ENCODE measurements around the gene TCEANC2. TPM values are rescaled to one million over a fixed set of nuclear protein-coding genes. Genes with fewer than 3 reads are reported as not detected.

The TCEANC2 gene
- polyA plus RNA-seq, 1 of the 3 experiments (the other 2 are of a cell fraction) = 4.7 TPM

DNA sequence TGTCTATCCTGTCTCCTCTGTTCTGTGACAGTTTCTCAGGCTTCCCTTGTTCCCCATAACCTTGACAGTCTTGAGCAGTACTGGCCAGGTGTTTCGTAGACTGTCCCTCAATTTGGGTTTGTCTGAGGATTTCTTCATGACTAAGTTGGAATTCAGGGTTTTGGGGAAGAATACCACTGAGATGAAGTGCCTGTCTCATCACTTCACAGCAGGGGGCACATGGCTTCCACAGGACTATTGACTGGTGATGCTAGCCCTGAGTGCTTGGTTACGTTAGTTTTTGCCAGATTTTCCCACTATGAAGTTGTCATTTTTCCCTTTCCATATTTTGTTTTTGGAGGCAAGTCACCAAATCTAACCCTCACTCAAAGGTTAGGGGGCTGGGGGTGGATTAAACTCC is 53.7 kb downstream of the TCEANC2 start:
- CTCF ChIA-PET = interaction anchor here (1.0 to 6.3 kb wide), 2 partner anchors 9 to 15 kb away, joined by 5 to 49 read pairs; no protein-coding TSS in a partner anchor

DNA sequence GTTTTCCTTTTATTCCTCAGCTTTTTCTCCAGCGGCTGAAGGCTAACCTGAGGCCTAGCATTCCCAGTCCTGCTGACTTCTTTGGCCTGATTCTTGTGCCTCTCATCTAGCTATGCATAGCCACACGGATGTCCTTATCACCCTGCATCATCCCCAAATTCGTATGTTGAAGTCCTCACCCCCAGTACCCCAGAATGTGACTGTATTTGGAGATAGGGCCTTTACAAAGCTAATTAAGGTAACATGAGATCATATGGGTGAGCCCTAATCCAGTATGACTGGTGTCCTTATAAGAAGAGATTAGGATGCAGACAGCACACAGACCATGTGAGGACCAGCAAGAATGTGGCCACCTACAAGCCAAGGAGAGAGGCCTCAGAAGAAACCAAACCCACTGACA is 54.7 kb downstream of the TCEANC2 start:
- 85% methylated on average over 3 of the region's 3 CpGs for WGBS (ENCODE audit: low lambda C conversion rate)
- H3F3A ChIP-seq (replicated peaks; ENCODE audit: insufficient read depth) = no peaks in the 10 kb centered on the region
- no peaks in the 10 kb centered on the region for H3K27me3 ChIP-seq (ENCODE audit: insufficient read depth)
- POLR2A ChIA-PET = interaction anchor here (0.6 kb wide), 1 partner anchor 40 kb away, joined by 3 read pairs; no protein-coding TSS in a partner anchor
- no peak for DNase-seq
- no peak overlapping the region for H3K4me3 ChIP-seq (ENCODE audit: low read depth in 2 of 2, low read length in 1 of 2)
- TF ChIP-seq YY1 (IDR thresholded peaks at IDR 0.05; ENCODE audit: low read depth) (no peak), SIN3A (IDR thresholded peaks at IDR 0.05; ENCODE audit: borderline replicate concordance, low read depth, low read length) (no peak), NFIC (IDR thresholded peaks at IDR 0.05; ENCODE audit: borderline replicate concordance) (no peak), POLR2AphosphoS5 (IDR thresholded peaks at IDR 0.05; ENCODE audit: low read depth, low read length) (no peak), RXRA (IDR thresholded peaks at IDR 0.05; ENCODE audit: borderline replicate concordance, low read depth) (no peak)
- no peaks in the 10 kb centered on the region for H3K9me3 ChIP-seq
- no peak overlapping the region for H3K4me2 ChIP-seq
- no peak overlapping the region for H3K27ac ChIP-seq (ENCODE audit: low read depth in 2 of 2, low read length in 1 of 2)
- H3K9me2 ChIP-seq = no peaks in the 10 kb centered on the region
- CTCF ChIA-PET = interaction anchor here (1.0 to 6.3 kb wide), 4 partner anchors 10 to 685 kb away, joined by 4 to 49 read pairs (median 6); no protein-coding TSS in a partner anchor
- H3K36me3 ChIP-seq (replicated peaks in 1 of 2; ENCODE audit: control insufficient read depth in 1 of 2, insufficient read depth in 2 of 2, low read length in 1 of 2) = no peaks in the 10 kb centered on the region
- H3K79me2 ChIP-seq (ENCODE audit: insufficient read depth) = no peaks in the 10 kb centered on the region
- H4K20me1 ChIP-seq (ENCODE audit: insufficient read depth) = no peaks in the 10 kb centered on the region
- peaks cover 0 to 5% of the 10 kb centered on the region in 2 experiments; a peak in 1 of 4 replicates for H3K4me1 ChIP-seq (ENCODE audit: control insufficient read depth in 1 of 2, insufficient read depth in 2 of 2, low read depth in 1 of 2, low read length in 1 of 2)
- no peak overlapping the region for H3K9ac ChIP-seq
- no peak overlapping the region for H2AFZ ChIP-seq (ENCODE audit: low read depth)

More for the DNA sequence above, 53.7 kb downstream of the TCEANC2 start:
- POLR2A ChIA-PET = no interaction called here
- Histone ChIP-seq H3K9me2 (no peaks in the 10 kb centered on the region), H3F3A (replicated peaks; ENCODE audit: insufficient read depth) (no peaks in the 10 kb centered on the region), H3K36me3 (replicated peaks in 1 of 2; ENCODE audit: control insufficient read depth in 1 of 2, insufficient read depth in 2 of 2, low read length in 1 of 2) (peaks cover 0 to 3% of the 10 kb centered on the region in 2 experiments), H3K9ac (no peak overlapping the region), H3K27me3 (ENCODE audit: insufficient read depth) (no peaks in the 10 kb centered on the region), H3K4me3 (ENCODE audit: low read depth in 2 of 2, low read length in 1 of 2) (no peak overlapping the region), H3K9me3 (no peaks in the 10 kb centered on the region), H4K20me1 (ENCODE audit: insufficient read depth) (no peaks in the 10 kb centered on the region), H3K4me2 (no peak overlapping the region), H3K79me2 (ENCODE audit: insufficient read depth) (no peaks in the 10 kb centered on the region), H3K27ac (ENCODE audit: low read depth in 2 of 2, low read length in 1 of 2) (no peak overlapping the region), H3K4me1 (ENCODE audit: control insufficient read depth in 1 of 2, insufficient read depth in 2 of 2, low read depth in 1 of 2, low read length in 1 of 2) (peaks cover 0 to 5% of the 10 kb centered on the region in 2 experiments; a peak in 1 of 4 replicates), H2AFZ (ENCODE audit: low read depth) (no peak overlapping the region)
- DNase-seq = no peak
- TF ChIP-seq ELF1 (IDR thresholded peaks at IDR 0.05) = no peak
- TF ChIP-seq NFIC (IDR thresholded peaks at IDR 0.05; ENCODE audit: borderline replicate concordance) = no peak
- no peak for TF ChIP-seq FOSL2 (IDR thresholded peaks at IDR 0.05; ENCODE audit: borderline replicate concordance, low read depth)
- TF ChIP-seq CHD2 (IDR thresholded peaks at IDR 0.05; ENCODE audit: low read length, partially characterized antibody) = no peak
- TF ChIP-seq GATA2 (CRISPR knock-in tag; IDR thresholded peaks at IDR 0.05) = no peak
- no peak for TF ChIP-seq EZH2phosphoT487 (IDR thresholded peaks at IDR 0.05; ENCODE audit: borderline replicate concordance, low read depth)
- TF ChIP-seq, protein P1, sequence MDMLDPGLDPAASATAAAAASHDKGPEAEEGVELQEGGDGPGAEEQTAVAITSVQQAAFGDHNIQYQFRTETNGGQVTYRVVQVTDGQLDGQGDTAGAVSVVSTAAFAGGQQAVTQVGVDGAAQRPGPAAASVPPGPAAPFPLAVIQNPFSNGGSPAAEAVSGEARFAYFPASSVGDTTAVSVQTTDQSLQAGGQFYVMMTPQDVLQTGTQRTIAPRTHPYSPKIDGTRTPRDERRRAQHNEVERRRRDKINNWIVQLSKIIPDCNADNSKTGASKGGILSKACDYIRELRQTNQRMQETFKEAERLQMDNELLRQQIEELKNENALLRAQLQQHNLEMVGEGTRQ (IDR thresholded peaks at IDR 0.05; ENCODE audit: borderline replicate concordance, low read depth, low read length) = no peak
- TF ChIP-seq SIN3A (IDR thresholded peaks at IDR 0.05; ENCODE audit: borderline replicate concordance, low read depth, low read length) = no peak
- TF ChIP-seq SMC3 (IDR thresholded peaks at IDR 0.05; ENCODE audit: low read depth, low read length) = peak; percentile 43; the same call in 1 of the 2 replicates
- no peak for TF ChIP-seq TCF12 (IDR thresholded peaks at IDR 0.05)
- no peak for TF ChIP-seq RCOR1 (IDR thresholded peaks at IDR 0.05; ENCODE audit: low read length)
- TF ChIP-seq, protein P2, sequence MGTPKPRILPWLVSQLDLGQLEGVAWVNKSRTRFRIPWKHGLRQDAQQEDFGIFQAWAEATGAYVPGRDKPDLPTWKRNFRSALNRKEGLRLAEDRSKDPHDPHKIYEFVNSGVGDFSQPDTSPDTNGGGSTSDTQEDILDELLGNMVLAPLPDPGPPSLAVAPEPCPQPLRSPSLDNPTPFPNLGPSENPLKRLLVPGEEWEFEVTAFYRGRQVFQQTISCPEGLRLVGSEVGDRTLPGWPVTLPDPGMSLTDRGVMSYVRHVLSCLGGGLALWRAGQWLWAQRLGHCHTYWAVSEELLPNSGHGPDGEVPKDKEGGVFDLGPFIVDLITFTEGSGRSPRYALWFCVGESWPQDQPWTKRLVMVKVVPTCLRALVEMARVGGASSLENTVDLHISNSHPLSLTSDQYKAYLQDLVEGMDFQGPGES (IDR thresholded peaks at IDR 0.05; ENCODE audit: low read depth, low read length) = no peak
- TF ChIP-seq RAD21 (IDR thresholded peaks at IDR 0.05; ENCODE audit: low read length) = peak; percentile 62
- TF ChIP-seq, protein P3, sequence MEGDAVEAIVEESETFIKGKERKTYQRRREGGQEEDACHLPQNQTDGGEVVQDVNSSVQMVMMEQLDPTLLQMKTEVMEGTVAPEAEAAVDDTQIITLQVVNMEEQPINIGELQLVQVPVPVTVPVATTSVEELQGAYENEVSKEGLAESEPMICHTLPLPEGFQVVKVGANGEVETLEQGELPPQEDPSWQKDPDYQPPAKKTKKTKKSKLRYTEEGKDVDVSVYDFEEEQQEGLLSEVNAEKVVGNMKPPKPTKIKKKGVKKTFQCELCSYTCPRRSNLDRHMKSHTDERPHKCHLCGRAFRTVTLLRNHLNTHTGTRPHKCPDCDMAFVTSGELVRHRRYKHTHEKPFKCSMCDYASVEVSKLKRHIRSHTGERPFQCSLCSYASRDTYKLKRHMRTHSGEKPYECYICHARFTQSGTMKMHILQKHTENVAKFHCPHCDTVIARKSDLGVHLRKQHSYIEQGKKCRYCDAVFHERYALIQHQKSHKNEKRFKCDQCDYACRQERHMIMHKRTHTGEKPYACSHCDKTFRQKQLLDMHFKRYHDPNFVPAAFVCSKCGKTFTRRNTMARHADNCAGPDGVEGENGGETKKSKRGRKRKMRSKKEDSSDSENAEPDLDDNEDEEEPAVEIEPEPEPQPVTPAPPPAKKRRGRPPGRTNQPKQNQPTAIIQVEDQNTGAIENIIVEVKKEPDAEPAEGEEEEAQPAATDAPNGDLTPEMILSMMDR (IDR thresholded peaks at IDR 0.05) = peak; percentile 58
- TF ChIP-seq FOXJ3 (CRISPR knock-in tag; IDR thresholded peaks at IDR 0.05) = no peak
- WGBS (ENCODE audit: low lambda C conversion rate) = 81% methylated on average over 2 of the region's 2 CpGs

Measured in SK-N-SH (cell line).